Stimulated activated CD8-positive, alpha-beta memory T cell treated with anti-CD3 and anti-CD28 coated beads, Interleukin-12 subunit alpha, Interleukin-12 subunit beta, amount 100 ng/mL, for 24 hours (primary cell): ENCODE measurements around the gene SAMD15.
A peak's percentile ranks its signal among the peaks of the same experiment; 100 is the strongest.
"Not testable (repeated sequence)": the region's sequence is repeated elsewhere in the genome, so short reads cannot be mapped to it uniquely, and the experiment has no call there.

Experiments used
- DNase-seq: peaks from one replicate; pipeline ENCODE4 v3.0.0-alpha.2; 2020; ENCODE audit errors: extremely low read depth

SAMD15 gene

DNA sequence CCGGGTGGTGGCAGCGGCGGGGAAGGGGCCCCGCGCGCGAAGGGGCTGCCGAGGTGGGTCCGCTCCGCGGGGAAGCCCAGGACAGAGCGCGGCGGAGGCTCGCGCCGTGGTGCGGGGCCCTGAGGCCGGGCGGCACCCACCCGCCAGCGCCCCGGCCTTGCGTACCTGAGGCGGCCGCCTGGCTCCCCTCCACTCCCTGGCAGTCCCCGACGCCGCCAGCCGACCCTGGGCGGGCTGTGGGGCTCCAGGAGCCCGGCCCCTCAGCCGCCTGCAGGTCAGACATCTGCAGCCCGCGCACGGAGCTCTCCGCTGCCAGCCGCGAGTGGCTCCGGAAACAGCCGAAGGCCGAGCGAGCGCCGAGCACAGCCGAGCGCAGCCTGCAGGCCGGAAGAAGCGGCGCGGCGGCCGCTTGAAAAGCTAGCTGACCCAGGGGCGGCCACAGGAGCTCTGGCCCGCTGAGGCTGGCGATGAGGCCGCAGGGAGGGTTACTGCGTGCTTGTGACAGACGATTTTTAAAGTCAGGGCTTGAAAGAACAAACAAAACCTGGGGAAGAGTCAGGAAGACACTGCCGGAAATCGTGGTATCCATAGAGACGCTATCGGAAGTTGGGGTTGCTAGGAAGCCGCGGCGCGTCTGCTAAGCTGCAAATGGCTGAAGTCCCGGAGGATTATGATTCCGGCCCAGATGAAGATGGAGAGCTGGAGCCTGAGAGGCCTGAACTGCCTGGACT, at the start of gene SAMD15, which contains the start of gene TMED8:
Gene SAMD15 (plus strand): TSS at position 609 of the 731 bp plus-strand sequence. CDS start 40 bp downstream, at position 649.
Gene TMED8 (minus strand): TSS at position 324 of the 731 bp plus-strand sequence. CDS start 41 bp downstream, at position 283.
- peak; percentile 56 for DNase-seq

DNA sequence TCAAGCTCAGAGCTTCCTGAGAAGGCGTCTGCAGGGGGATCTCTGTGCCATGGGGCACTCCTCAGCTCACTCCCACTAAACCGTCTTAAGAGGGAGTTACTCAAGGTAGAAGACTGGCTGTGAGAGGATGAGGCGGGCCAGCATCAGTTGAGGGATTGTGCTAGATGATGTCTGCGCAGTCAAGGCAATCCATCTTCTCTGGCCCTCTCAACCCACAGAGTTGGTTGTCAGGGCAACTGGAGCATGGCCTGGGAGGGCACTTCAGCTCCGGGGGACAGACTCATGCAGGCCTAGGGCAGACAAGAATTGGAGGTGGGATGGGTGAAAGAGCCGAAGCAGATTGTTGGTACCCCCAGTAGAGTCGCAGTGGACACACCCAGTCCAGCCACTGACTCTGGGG, 47.3 kb upstream of the SAMD15 start:
- no peak for DNase-seq

GRCh38 chr14:77335576-77335975, 41.6 kb upstream of the SAMD15 start:
- no peak for DNase-seq

DNA sequence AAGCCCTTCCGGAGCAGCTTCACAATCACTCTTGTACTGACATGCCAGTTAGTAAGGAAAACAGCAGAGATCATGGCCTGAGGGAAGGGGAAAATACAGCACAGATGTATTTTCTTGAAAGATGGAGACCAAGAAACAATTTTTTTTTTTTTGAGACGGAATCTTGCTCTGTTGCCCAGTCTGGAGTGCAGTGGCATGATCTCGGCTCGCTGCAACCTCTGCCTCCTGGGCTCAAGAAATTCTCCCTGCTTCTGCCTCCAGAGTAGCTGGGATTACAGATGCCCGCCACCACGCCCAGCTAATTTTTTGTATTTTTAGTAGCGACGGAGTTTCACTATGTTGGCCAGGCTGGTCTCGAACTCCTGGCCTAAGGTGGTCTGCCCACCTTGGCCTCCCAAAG, 39.9 kb upstream of the SAMD15 start:
- not testable (repeated sequence) for DNase-seq

DNA sequence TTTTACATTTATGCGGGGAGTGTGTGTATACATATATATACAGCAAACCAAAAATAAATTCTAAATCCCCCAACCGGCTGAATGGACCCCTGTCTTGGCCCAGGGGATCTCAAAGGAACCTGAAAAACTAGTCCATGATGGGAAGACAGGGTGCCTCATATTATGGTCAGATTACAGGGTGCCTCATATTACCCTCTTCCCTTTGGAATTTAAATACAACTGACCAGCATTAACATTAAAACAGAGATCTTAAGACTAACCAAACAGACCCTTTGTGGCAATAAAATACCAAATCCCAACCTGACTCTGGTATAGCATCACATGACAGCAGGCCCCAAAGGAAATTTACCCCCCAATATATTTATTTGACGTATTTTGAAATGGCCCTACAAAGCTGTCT, 39.3 kb upstream of the SAMD15 start:
- DNase-seq: no peak

DNA sequence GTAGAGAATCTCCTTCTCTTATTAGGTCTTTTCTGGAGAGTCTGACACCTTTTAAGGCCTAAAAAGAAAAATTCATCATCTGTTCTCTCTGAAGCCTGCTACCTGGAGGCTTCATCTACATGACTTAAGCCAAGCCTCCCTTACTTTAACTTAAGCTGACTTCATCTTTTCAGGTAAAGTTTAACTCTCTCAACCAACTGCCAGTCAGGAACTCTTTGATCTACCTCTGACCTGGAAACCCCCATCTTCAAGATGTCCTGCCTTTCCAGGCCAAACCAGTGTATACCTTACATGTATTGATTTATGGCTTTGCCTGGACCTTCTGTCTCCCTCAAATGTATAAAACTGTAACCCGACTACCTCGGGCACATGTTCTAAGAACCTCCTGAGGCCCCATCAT, 38.9 kb upstream of the SAMD15 start:
- DNase-seq: no peak

GRCh38 chr14:77339407-77339806, 37.8 kb upstream of the SAMD15 start:
- no peak for DNase-seq

DNA sequence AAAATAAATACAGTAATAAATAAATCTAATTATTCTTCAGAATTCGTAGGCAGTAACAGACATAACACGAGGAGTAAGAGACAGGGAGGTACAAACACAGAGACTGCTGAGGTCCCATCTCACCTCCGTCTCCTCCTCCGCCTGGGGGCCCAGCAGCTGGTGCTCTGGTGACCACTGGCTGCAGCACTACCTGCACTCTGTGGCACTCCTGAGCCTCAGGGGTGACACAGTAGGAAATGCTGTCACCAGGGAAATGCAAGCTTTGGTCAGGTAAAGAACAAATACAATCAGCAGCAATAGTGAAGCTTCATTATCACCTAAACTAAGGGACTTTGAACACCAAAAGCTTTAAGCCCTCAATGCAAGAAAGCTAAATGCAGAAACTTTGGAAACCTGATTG, 36.8 kb upstream of the SAMD15 start:
- no peak for DNase-seq

DNA sequence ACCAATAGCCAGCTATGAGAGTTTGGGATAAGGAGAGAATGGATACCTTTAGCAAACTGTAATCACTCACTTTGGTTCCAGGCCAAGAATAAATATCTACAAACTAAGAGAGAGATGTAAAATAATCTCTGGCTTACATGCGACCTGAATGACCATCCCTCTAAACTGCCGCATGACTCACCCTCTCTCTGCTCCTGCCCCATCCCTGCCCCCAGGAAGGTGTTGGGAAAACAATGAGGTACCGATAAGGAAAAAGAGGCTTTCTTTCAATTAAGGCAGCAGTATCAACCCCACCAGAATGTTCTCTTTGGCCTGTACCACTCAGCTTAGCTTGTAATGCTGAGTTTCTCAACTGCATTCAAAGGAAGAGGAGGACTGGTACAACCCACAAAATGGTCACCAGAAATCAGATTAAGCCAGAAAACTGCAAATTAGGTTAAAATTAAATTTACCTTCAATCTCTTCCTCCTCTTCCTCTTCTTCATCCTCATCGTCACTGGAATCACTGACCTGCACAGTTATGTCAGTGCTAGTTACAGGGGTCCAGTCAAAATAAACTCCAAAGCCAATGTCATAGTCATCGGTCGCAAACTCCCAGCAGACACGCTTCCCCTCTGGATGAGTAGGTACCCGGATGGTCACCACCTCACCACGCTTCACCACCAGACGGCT, 34.3 kb upstream of the SAMD15 start:
- DNase-seq: no peak

DNA sequence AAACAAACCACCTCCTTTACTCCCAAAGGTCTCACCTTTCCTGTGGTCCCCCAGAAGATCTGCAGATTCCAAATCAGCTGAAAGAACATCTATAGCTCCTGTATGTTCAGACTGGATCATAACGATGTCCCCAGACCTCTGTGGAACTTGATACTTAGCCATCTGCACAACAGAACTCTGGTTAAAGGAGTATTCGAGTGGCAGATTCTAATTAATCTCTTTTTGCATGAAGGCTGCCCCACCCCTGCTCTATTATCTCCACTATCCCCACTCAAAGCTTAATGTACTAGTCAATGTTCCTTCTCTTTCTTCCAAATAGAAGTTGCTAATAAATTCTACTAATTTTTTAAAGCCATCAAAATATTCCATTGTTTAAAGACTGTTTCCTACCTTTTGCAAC, 33.5 kb upstream of the SAMD15 start:
- DNase-seq: no peak

DNA sequence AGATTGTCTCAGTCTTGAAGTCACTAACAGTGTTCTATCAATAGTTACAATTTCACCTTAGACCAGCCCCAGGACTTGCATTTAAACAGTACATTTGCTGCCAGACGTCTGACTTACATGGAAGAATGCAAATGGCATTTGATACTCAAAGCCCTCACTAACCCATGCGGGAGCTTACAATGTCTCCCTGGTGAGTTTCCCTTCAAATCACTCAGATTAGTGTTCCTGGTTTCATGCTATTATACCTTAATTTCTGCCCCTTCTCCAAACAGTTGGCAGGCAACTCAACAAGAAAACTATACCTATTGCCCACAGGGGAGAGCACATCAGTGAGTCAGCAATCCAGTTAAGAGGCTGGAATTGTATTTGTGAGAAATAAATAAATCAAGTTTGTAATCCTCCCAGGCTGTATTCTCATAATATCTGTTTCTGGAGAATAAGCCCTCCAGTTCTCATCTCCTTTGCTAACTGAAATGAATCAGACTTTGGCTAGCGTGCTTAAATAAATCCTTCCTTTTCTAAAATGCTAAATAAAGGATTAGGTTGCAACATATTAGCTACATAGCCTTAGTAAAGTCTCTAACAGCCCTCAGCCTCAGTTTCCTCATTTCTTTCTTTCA, 32.7 kb upstream of the SAMD15 start:
- no peak for DNase-seq

- DNase-seq: no peak
These were observed 30.7 kb upstream of the SAMD15 start for GRCh38 chr14:77346495-77346894.

GRCh38 chr14:77347751-77348150, 29.4 kb upstream of the SAMD15 start:
- DNase-seq: no peak

- no peak for DNase-seq
These were observed 23.6 kb upstream of the SAMD15 start for GRCh38 chr14:77353469-77354141.

GRCh38 chr14:77355811-77356210, 21.4 kb upstream of the SAMD15 start:
- DNase-seq: no peak

DNA sequence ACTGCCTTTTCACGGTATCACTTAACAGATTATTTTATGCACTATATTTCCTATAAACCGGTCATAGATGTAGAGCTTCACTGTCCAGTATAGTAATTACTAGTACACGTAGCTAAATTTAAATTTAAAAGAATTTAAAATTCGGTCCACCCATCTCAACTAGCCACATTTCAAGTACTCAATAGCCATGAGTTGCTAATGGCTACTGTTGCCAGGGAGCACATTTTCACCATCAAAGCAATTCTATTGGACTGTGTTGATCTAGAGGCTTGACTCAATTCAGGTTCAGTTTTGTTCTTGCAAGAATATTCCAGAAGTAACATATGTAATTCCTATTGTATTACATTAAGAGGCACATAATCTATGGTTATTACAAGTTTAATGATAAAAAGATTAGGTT, 20.3 kb upstream of the SAMD15 start:
- no peak for DNase-seq

GRCh38 chr14:77359626-77360025, 17.6 kb upstream of the SAMD15 start:
- DNase-seq: no peak

DNA sequence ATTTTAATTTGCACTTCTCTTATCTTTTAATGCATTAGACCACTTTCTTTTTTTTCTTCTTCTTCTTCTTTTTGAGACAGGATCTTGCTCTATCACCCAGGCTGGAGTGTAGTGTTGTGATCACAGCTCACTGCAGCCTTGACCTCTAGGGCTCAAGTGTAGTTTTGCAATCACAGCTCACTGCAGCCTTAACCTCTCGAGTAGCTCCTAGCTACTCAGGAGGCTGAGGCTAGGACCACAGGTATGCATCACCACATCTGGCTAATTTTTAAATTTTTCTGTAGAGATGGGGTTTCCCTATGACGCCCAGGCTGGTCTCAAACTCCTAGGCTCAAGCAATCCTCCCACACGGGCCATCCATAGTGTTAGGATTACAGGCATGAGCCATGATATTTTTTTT, 13.0 kb upstream of the SAMD15 start:
- DNase-seq: no peak

DNA sequence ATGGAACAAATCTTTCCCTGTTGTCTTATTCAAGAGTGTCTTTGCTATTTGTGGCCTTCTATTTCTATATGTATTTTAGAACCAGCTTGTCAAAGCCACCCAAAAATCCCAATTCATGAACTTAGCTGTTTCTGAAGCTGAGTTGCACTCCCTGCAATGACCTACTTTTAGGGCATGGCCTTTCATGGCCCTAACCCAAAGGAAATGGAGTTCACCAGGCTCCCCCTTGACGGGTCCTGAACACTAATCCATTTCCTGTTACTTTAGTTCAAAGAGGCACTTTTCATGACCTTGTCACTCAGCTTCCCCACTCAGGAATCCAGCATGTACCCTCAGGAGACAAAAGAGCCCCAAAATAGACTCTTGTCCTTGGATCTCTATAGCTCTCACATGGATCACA, 7.9 kb upstream of the SAMD15 start:
- DNase-seq: no peak

- DNase-seq: no peak
These were observed 4.8 kb upstream of the SAMD15 start for GRCh38 chr14:77372304-77372841.

DNA sequence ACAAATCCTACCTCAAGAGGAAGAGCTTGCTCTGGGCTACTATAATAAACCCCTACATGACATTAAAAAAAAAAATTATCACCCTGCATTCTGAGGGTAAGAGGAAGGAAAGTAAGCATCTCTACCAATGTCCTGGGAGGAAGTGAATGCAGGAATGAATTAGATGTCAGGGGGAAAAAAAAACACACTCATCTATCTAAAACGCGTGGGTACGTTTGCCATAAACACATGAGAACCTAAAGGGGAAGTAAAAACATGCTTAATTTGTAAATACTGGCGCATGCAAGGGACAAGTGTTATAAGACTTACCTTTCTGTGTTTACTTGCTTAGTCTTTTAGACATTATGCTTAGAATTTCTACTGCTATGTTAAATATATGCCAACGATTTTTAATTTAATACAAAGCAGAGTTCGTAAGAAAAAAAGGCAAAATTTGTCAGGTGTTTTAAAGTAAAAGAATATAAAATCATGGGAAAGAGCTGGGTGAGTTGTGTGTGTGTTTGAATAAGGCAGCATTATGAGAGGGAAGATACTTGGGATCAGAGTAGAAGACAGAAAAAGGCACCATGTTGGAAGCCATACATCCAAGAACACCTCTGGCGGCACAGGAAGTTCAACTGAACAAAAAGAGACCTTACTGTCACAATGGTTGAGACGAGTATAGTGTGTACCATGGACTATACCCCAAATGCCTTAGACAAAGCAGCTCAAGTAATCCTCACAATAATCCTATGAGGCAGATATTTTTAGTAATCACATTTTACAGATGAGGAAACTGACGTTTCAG, 1.8 kb upstream of the SAMD15 start:
- no peak for DNase-seq
